Activated T-cell treated with anti-CD3 and anti-CD28 coated beads for 48 hours (primary cell): ENCODE measurements around the gene KLHL18.
"Not testable (repeated sequence)": the region's sequence is repeated elsewhere in the genome, so short reads cannot be mapped to it uniquely, and the experiment has no call there.

Experiments used
- DNase-seq: peaks from one replicate; pipeline ENCODE4 v3.0.0-alpha.2; 2020; ENCODE audit warnings: low read depth

The KLHL18 gene

DNA sequence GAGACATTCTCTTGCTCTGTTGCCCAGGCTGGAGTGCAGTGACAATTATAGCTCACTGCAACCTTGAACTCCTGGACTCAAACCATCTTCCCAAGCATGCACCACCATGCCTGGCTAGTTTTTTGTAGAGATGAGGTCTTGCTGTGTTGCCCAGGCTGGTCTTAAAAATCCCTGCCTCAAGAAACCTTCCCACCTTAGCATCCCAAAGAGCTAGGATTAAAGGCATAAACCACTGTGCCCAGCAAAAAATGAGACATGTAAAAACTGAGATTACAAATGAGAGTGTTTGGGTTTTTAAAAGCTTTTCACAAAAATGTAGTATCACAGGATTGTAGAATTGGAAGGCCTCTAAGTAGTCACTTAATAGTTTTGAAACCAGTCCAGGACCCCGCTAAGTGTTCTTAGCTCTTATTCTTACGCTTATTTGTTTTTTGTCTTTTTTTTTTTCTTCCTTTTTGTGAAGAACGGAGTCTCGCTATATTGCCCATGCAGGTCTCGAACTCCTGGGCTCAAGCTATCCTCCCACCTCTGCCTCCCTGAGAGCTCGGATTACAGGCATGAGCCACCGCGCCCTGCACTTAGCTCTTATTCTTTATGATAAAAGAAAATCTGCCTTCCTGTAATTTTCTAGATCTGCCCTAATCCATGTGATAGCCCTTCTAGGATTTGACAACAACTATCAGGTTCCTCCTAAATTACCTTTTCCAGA is 31.5 kb downstream of the KLHL18 start:
- DNase-seq = no peak

DNA sequence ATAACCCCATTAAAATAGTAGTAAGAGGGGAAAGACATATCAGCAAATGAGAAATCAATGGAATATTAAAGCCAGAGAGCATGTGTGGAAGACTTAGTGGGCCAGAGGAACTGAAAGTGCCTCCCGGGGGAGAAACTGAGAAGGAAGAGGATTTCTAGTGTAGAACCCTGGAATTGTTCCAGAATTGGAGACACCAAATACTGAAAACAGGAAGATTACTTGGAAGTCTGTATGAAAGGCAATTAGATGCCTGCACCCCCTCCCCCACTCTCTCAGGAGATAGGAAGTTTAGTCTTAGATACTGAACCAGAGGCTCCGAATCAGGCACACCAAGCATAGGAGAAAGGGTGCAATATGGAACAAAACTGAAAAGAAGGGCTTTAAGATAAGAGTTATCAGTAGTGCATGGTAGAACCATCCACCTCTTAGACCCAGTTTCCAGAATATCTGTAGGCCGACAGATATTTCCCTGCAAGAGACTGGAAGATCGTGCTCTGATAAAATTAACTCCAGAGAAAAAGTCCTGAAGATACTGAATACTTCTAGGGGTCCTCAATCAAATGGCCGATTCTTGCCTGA is 32.4 kb downstream of the KLHL18 start:
- no peak for DNase-seq

GRCh38 chr3:47316151-47316550 is 33.4 kb downstream of the KLHL18 start:
- not testable (repeated sequence) for DNase-seq

GRCh38 chr3:47318916-47319315 is 36.2 kb downstream of the KLHL18 start:
- no peak for DNase-seq

- no peak for DNase-seq
These were observed 37.2 kb downstream of the KLHL18 start for GRCh38 chr3:47319956-47320355.

GRCh38 chr3:47323431-47324277 is 40.9 kb downstream of the KLHL18 start:
- no peak for DNase-seq

DNA sequence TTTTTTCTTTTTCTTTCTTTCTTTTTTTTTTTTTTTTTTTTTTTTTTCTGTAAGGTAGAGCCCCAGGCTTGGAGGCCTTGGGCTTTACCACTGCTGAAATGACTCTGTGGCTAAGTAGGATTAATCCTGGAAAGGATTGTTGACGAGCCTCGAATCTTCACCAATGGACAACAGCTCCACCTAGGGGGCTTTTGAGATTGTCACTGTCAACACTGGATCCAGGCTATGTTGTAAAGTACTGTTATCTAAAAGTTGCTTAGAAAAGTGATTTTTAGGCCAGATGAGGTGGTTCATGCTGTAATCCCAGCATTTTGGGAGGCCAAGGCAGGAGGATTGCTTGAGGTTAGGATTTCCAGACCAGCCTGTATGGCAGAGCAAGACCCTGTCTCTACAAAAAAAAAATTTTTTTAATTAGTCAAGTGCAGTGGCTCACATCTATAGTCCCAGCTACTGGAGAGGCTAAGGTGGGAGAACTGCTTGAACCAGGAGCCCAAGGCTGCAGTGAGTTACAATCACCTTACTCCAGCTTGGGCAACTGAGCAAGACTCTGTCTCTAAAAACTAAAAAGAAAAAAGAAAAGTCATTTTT is 41.6 kb downstream of the KLHL18 start:
- peak; percentile 17 for DNase-seq

- DNase-seq = no peak
These were observed 51.2 kb downstream of the KLHL18 start for GRCh38 chr3:47333907-47334306.

- DNase-seq = no peak
These were observed 54.9 kb downstream of the KLHL18 start for GRCh38 chr3:47337656-47338055.

- DNase-seq = no peak
These were observed 57.2 kb downstream of the KLHL18 start for GRCh38 chr3:47339951-47340350.

DNA sequence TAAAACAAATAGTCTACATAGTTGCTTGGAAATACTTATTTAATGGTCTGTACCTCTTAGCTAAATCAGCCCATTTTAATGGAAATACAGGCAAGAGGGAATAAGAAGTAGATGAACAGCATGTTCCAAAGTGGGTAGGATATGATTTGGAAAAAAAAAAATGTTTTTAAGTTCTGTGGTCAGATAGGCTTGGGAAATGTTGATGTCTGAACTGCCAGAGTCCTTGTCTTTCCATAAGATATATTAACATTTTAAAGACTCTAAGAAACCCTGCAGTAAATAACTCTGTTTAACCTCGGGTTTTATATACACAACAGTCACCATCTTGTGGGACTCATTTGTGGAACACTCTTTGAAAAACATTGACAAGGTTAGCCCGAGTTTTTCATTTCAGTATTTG is 58.1 kb downstream of the KLHL18 start:
- no peak for DNase-seq

GRCh38 chr3:47342151-47342550 is 59.4 kb downstream of the KLHL18 start:
- no peak for DNase-seq

DNA sequence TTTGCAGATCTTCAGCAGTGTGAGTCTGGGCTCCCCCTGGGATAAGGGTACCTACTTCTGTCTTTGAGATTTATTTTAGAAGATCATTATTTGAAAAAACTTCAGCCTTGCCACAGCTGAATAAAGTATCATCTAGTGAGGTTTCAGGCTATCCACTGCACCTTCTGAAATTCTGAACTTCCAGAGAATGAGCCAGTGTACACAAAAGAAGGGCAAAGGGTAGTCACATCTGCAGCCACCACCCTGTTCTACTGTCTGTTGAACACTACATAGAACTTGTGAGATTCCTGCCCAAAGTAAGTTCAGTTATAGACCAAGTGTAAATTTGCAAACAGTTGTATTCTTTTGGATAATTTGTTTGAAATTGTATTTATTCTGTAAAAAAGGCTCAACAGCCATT is 60.1 kb downstream of the KLHL18 start:
- no peak for DNase-seq

DNA sequence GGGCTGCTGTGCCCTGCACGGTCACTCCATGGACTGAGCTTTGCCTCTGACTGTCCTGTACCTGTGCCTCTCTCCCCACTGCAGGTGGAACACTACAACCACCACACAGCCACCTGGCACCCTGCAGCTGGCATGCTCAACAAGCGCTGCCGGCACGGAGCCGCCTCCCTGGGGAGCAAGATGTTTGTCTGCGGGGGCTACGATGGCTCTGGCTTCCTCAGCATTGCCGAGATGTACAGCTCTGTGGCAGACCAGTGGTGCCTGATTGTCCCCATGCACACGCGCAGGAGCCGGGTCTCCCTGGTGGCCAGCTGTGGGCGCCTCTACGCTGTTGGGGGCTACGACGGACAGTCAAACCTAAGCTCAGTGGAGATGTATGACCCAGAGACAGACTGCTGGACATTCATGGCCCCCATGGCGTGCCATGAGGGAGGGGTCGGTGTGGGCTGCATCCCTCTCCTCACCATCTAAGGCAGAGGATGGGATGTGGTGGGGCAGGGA is 60.8 kb downstream of the KLHL18 start:
- no peak for DNase-seq

DNA sequence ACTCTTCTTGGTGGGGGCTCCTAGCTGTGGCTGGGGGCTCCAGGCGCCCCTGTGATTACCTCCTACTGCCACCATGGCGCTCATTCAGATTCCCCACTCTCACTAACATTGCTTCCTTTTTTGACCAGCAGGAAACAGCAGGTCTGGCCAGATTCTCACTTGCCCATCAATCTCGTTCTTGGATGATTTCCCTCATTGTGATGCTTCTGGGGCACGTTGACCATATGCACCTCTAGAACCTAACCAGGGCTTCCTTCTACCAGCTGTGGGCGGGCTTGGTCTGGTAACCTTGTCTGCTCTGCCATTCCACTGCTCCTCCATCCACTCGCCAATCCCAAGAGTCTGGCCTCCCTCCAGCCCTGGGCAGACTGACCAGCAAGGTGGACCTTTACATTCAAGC is 62.2 kb downstream of the KLHL18 start:
- DNase-seq = no peak

DNA sequence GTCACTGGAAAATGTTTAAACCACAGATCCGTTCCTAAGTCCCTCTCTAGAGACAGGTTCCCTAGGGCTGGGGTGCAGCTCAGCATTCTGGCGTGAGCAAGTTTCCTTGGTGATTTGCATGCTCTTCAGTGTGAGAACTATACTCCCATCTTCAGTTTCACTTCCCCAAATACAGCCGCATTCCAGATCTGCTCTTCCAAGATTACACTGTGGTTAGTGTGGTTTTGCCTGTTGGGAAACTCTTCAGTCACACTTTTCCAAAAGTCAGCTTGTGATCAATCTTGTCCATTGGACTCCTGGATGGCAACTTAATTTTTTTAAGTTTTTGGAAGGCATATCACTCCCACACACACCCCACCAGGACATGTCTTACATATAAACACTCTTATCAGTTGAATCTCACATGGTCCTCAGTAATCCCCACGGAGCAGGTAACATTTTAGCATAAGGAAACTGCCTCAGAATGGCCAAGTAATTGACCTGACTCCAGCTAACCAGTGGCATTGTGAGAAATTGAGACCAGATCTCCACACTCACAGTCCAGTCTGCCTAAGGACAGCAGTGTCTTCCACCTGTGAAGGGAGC is 64.6 kb downstream of the KLHL18 start:
- DNase-seq = no peak

GRCh38 chr3:47348411-47349154 is 65.8 kb downstream of the KLHL18 start:
- no peak for DNase-seq

DNA sequence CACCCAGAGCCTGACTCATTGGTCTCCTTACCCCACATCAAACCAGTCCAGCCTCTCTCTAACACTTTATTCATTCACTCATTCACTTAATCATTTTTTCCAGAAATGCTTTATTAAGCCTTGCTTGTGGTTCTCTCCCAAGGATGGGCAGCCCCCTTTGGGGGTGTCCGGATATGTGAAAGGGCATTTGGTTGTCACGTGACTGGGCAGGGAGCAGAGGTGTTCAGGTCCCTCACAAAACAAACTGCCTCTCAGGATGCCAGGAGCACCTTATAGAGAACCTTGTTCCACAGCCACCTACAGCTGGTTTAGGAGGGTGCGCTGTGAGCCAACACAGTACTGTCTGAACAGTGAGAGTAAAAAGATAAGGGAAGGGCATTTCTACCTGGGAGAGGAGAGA is 72.3 kb downstream of the KLHL18 start:
- DNase-seq = no peak

GRCh38 chr3:47356201-47356600 is 73.5 kb downstream of the KLHL18 start:
- no peak for DNase-seq

- DNase-seq = no peak
These were observed 76.6 kb downstream of the KLHL18 start for GRCh38 chr3:47359323-47359722.

- peak; percentile 13 for DNase-seq
These were observed 77.4 kb downstream of the KLHL18 start for GRCh38 chr3:47360110-47360517.
